Lung (tissue), 12 donors: ENCODE measurements around the gene FOXO3. TPM values are rescaled to one million over a fixed set of nuclear protein-coding genes. Genes with fewer than 3 reads are reported as not detected.
A peak's percentile ranks its signal among the peaks of the same experiment; 100 is the strongest.

Experiments
- ATAC-seq: fragments of 200-7000 bp; cut with Tn5 transposase; one replicate; pipeline ENCODE4 v1.9.1; 2020; ENCODE audit warnings: moderate number of reproducible peaks; ENCODE audit not compliant: insufficient read depth, low FRiP score
- DNase-seq, 3 donors: peaks; one replicate each; pipeline ENCODE4 v3.0.0-alpha.2; 2013 to 2017
- H3K27ac ChIP-seq, 2 donors: one replicate each; pipeline ENCODE4 v1.5.1; 2013; ENCODE audit warnings: mild to moderate bottlenecking in 2 of 2, moderate library complexity in 2 of 2, control low read depth in 1 of 2, inconsistent platforms in 1 of 2, low read depth in 1 of 2, low read length in 1 of 2
- H3K27me3 ChIP-seq, 3 donors: one replicate each; pipeline ENCODE4 v1.5.1; 2013; ENCODE audit warnings: low read length in 2 of 3; ENCODE audit not compliant: control insufficient read depth in 3 of 3, insufficient read depth in 3 of 3
- H3K36me3 ChIP-seq, 4 donors: one replicate each; pipeline ENCODE4 v1.5.1; 2013; ENCODE audit warnings: low read length in 4 of 4, mild to moderate bottlenecking in 1 of 4, moderate library complexity in 1 of 4; ENCODE audit not compliant: control insufficient read depth in 4 of 4, insufficient read depth in 4 of 4
- H3K4me1 ChIP-seq, 5 donors: one replicate each; pipeline ENCODE4 v1.5.1; 2013; ENCODE audit warnings: low read length in 5 of 5, mild to moderate bottlenecking in 2 of 5, moderate library complexity in 1 of 5; ENCODE audit not compliant: control insufficient read depth in 5 of 5, insufficient read depth in 5 of 5
- H3K4me3 ChIP-seq: one replicate; pipeline ENCODE4 v1.5.1; 2013; ENCODE audit warnings: mild to moderate bottlenecking, control low read depth, moderate library complexity
- H3K9ac ChIP-seq, 2 donors: one replicate each; pipeline ENCODE4 v1.5.1; 2013; ENCODE audit warnings: low read length in 2 of 2, control low read depth in 1 of 2; ENCODE audit not compliant: insufficient read depth in 1 of 2
- H3K9me3 ChIP-seq, 4 donors: one replicate each; pipeline ENCODE4 v1.5.1; 2013; ENCODE audit warnings: low read length in 3 of 4, mild to moderate bottlenecking in 1 of 4, moderate library complexity in 1 of 4; ENCODE audit not compliant: control insufficient read depth in 4 of 4, insufficient read depth in 3 of 4
- CTCF ChIP-seq: IDR thresholded peaks from 2 replicates; pipeline ENCODE4 v1.5.1; 2012; ENCODE audit warnings: mild to moderate bottlenecking; ENCODE audit errors: control extremely low read depth, extremely low read depth
- WGBS, 2 donors: extraction: QIAGEN DNeasy Blood & Tissue Kit; methylation state at CpG; one replicate each; pipeline ENCODE4 v1.1.7; 2013; 5-methylcytosine and 5-hydroxymethylcytosine counted together
- polyA plus RNA-seq, 2 donors: library from polyadenylated mRNA; stranded (reverse); fragments of 200-250 nt; gene quantifications; one replicate each; pipeline ENCODE4 v1.2.1, GENCODE V29; 2013
- total RNA-seq, 2 donors: library from RNA; depleted of rRNA in 1 of 2; stranded (reverse); fragments of >200 nt in 1 of 2; gene quantifications; one replicate each; pipeline ENCODE4 v1.2.1, GENCODE V29; 2014 to 2021
- donor health status: control.
- donor health status: control.
- donor health status: Bipolar disorder and iron deficiency.
- donor health status: healthy.
- donor health status: DM: yes; HTN: yes; CAD: no.

FOXO3 gene
- total and polyA plus RNA-seq, 4 donors, result 12.1 to 101 (median 40.0) TPM

GRCh38 chr6:108711826-108712225, 151.1 kb downstream of the FOXO3 start:
- H3K4me1 ChIP-seq, result peaks cover 0 to 91% (median 50%) of the 10 kb centered on the region in 5 donors
- no peak overlapping the region for H3K9ac ChIP-seq
- no peaks in the 10 kb centered on the region for H3K27me3 ChIP-seq
- ATAC-seq (no peak), DNase-seq (no peak)
- TF ChIP-seq CTCF, result no peak
- WGBS, 2 donors, result 81 to 85% methylated on average over 5 of the region's 5 CpGs
- no peak overlapping the region for H3K4me3 ChIP-seq
- H3K9me3 ChIP-seq, result no peaks in the 10 kb centered on the region
- no peaks in the 10 kb centered on the region for H3K36me3 ChIP-seq
- H3K27ac ChIP-seq, result no peak overlapping the region

GRCh38 chr6:108712946-108713345, 152.2 kb downstream of the FOXO3 start:
- no peaks in the 10 kb centered on the region for H3K36me3 ChIP-seq
- peaks cover 0 to 80% (median 43%) of the 10 kb centered on the region in 5 donors for H3K4me1 ChIP-seq
- H3K9me3 ChIP-seq, result no peaks in the 10 kb centered on the region
- no peak for TF ChIP-seq CTCF
- H3K9ac ChIP-seq, result no peak overlapping the region
- WGBS, 2 donors, result 72 to 88% methylated on average over 2 of the region's 2 CpGs
- no peak overlapping the region for H3K27ac ChIP-seq
- no peaks in the 10 kb centered on the region for H3K27me3 ChIP-seq
- no peak overlapping the region for H3K4me3 ChIP-seq
- ATAC-seq (no peak), DNase-seq (peak in 1 of 3 donors; percentile 62)

- DNase-seq (peak; percentile 89 to 98 (median 98)), ATAC-seq (peak; percentile 20)
- no peaks in the 10 kb centered on the region for H3K9me3 ChIP-seq
- TF ChIP-seq CTCF, result no peak
- no peak overlapping the region for H3K4me3 ChIP-seq
- H3K27ac ChIP-seq, result no peak overlapping the region
- H3K4me1 ChIP-seq, result peaks cover 0 to 69% (median 39%) of the 10 kb centered on the region in 5 donors
- no peaks in the 10 kb centered on the region for H3K36me3 ChIP-seq
- 38 to 63% methylated on average over 7 of the region's 7 CpGs for WGBS, 2 donors
- H3K9ac ChIP-seq, result peak overlapping the region in 1 of 2 donors; percentile 43
- H3K27me3 ChIP-seq, result no peaks in the 10 kb centered on the region
These were observed 153.5 kb downstream of the FOXO3 start for GRCh38 chr6:108714101-108714765.
